Nephron (organoid): ENCODE data around the gene YPEL5.

Experiments
- H3K27ac Mint-ChIP-seq, 3 experiments: 2 replicates each; pipeline ENCODE4 v1.8.0; 2020; ENCODE audit warnings: mixed read lengths in 3 of 3, mild to moderate bottlenecking in 2 of 3, moderate library complexity in 1 of 3
- H3K27me3 Mint-ChIP-seq: 2 replicates; pipeline ENCODE4 v1.8.0; 2021; ENCODE audit warnings: low read depth, mild to moderate bottlenecking, moderate library complexity, mixed read lengths
- H3K36me3 Mint-ChIP-seq: 2 replicates; pipeline ENCODE4 v1.8.0; 2020; ENCODE audit warnings: low read depth, mixed read lengths
- H3K4me1 Mint-ChIP-seq: 2 replicates; pipeline ENCODE4 v1.8.0; 2020; ENCODE audit warnings: mixed read lengths
- H3K4me3 Mint-ChIP-seq, 3 experiments: 2 replicates each; pipeline ENCODE4 v1.8.0; 2020; ENCODE audit warnings: mild to moderate bottlenecking in 3 of 3, mixed read lengths in 3 of 3, moderate library complexity in 2 of 3
- H3K9me3 Mint-ChIP-seq: 2 replicates; pipeline ENCODE4 v1.8.0; 2020; ENCODE audit warnings: mixed read lengths
- CTCF ChIP-seq, 3 experiments: fragments of 200-600 bp; sonication (generic); IDR thresholded peaks; one replicate each; pipeline ENCODE4 v1.5.0; 2021; ENCODE audit warnings: antibody characterized with exemption in 3 of 3; ENCODE audit not compliant: unreplicated experiment in 3 of 3

The YPEL5 gene

GRCh38 chr2:30148850-30149249 is 2.0 kb downstream of the YPEL5 start:
- no peak overlapping the region for H3K27ac Mint-ChIP-seq
- peaks cover 3% of the 10 kb centered on the region for H3K27me3 Mint-ChIP-seq
- no peak for TF ChIP-seq CTCF (IDR thresholded peaks at IDR 0.05; ENCODE audit: unreplicated experiment in 3 of 3)
- no peaks in the 10 kb centered on the region for H3K9me3 Mint-ChIP-seq
- H3K36me3 Mint-ChIP-seq, result peaks cover 26% of the 10 kb centered on the region
- peak overlapping the region; percentile 81 to 92 (median 82) for H3K4me3 Mint-ChIP-seq
- H3K4me1 Mint-ChIP-seq, result peaks cover 50% of the 10 kb centered on the region

- Mint-ChIP-seq H3K27ac (peak overlapping the region in 1 of 3 experiments; percentile 41), H3K9me3 (no peaks in the 10 kb centered on the region), H3K27me3 (peaks cover 3% of the 10 kb centered on the region), H3K4me3 (peak overlapping the region; percentile 48 to 81 (median 54)), H3K4me1 (peaks cover 50% of the 10 kb centered on the region), H3K36me3 (peaks cover 31% of the 10 kb centered on the region)
- TF ChIP-seq CTCF (IDR thresholded peaks at IDR 0.05; ENCODE audit: unreplicated experiment in 3 of 3), result no peak
Measured at GRCh38 chr2:30149513-30149912, 2.7 kb downstream of the YPEL5 start.

- Mint-ChIP-seq H3K27ac (peak overlapping the region in 2 of 3 experiments; percentile 4 to 65), H3K4me3 (peak overlapping the region; percentile 6 to 81 (median 48)), H3K36me3 (peaks cover 31% of the 10 kb centered on the region), H3K4me1 (peaks cover 50% of the 10 kb centered on the region), H3K9me3 (no peaks in the 10 kb centered on the region), H3K27me3 (peaks cover 3% of the 10 kb centered on the region)
- no peak for TF ChIP-seq CTCF (IDR thresholded peaks at IDR 0.05; ENCODE audit: unreplicated experiment in 3 of 3)
Measured at GRCh38 chr2:30149976-30150375, 3.2 kb downstream of the YPEL5 start.

- Mint-ChIP-seq H3K4me1 (peaks cover 49% of the 10 kb centered on the region), H3K27ac (peak overlapping the region in 2 of 3 experiments; percentile 24 to 65), H3K4me3 (peak overlapping the region; percentile 24 to 52 (median 48)), H3K36me3 (peaks cover 34% of the 10 kb centered on the region), H3K27me3 (peaks cover 3% of the 10 kb centered on the region), H3K9me3 (no peaks in the 10 kb centered on the region)
- no peak for TF ChIP-seq CTCF (IDR thresholded peaks at IDR 0.05; ENCODE audit: unreplicated experiment in 3 of 3)
Measured at GRCh38 chr2:30150786-30151185, 4.0 kb downstream of the YPEL5 start.

GRCh38 chr2:30152385-30152784 is 5.6 kb downstream of the YPEL5 start:
- no peak for TF ChIP-seq CTCF (IDR thresholded peaks at IDR 0.05; ENCODE audit: unreplicated experiment in 3 of 3)
- peaks cover 48% of the 10 kb centered on the region for H3K36me3 Mint-ChIP-seq
- no peaks in the 10 kb centered on the region for H3K27me3 Mint-ChIP-seq
- H3K9me3 Mint-ChIP-seq, result no peaks in the 10 kb centered on the region
- H3K4me3 Mint-ChIP-seq, result no peak overlapping the region
- no peak overlapping the region for H3K27ac Mint-ChIP-seq
- H3K4me1 Mint-ChIP-seq, result peaks cover 45% of the 10 kb centered on the region

- Mint-ChIP-seq H3K4me3 (no peak overlapping the region), H3K9me3 (no peaks in the 10 kb centered on the region), H3K4me1 (peaks cover 22% of the 10 kb centered on the region), H3K36me3 (peaks cover 66% of the 10 kb centered on the region), H3K27ac (no peak overlapping the region), H3K27me3 (no peaks in the 10 kb centered on the region)
- TF ChIP-seq CTCF (IDR thresholded peaks at IDR 0.05; ENCODE audit: unreplicated experiment in 3 of 3), result no peak
Measured at GRCh38 chr2:30155202-30155601, 8.4 kb downstream of the YPEL5 start.
